ENCODE results near the gene IKZF3.

DNA sequence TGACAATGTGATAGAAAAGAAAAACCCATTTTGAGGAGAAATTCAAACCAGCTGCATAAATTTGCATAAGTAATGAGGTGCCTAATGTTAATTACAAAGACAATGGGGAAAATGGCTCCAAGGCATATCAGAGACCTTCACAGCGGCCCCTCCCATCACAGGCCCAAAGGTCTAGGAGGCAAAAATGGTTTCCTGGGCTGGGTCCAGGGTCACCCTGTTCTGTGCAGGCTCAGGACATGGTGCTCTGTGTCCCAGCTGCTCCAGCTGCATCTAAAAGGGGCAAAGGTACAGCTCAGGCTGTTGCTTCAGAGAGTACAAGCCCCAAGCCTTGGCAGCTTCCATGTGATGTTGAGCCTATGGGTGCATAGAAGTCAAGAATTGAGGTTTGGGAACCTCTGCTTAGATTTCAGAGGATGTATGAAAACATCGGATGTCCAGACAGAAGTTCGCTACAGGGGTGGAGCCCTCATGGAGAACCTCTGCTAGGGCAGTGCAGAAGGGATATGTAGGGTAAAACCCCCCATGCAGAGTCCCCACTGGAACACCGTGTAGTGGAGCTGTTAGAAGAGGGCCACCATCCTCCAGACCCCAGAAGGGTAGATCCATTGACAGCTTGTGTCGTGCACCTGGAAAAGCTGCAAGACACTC, 40.6 kb downstream of the IKZF3 start:
- TF ChIP-seq, protein P1, sequence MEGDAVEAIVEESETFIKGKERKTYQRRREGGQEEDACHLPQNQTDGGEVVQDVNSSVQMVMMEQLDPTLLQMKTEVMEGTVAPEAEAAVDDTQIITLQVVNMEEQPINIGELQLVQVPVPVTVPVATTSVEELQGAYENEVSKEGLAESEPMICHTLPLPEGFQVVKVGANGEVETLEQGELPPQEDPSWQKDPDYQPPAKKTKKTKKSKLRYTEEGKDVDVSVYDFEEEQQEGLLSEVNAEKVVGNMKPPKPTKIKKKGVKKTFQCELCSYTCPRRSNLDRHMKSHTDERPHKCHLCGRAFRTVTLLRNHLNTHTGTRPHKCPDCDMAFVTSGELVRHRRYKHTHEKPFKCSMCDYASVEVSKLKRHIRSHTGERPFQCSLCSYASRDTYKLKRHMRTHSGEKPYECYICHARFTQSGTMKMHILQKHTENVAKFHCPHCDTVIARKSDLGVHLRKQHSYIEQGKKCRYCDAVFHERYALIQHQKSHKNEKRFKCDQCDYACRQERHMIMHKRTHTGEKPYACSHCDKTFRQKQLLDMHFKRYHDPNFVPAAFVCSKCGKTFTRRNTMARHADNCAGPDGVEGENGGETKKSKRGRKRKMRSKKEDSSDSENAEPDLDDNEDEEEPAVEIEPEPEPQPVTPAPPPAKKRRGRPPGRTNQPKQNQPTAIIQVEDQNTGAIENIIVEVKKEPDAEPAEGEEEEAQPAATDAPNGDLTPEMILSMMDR (IDR thresholded peaks at IDR 0.05) = no peak
- TF ChIP-seq POLR2A (IDR thresholded peaks at IDR 0.05) (no peak), POLR2AphosphoS5 (IDR thresholded peaks at IDR 0.05) (no peak), EP300 (IDR thresholded peaks at IDR 0.05) (no peak)

All from suprapubic skin (tissue), 4 donors.